HCT116 (cell line): ENCODE data around the gene SYMPK. TPM values are rescaled to one million over a fixed set of nuclear protein-coding genes. Genes with fewer than 3 reads are reported as not detected.

Experiments
- ATAC-seq: fragments of 200-7000 bp; cut with Tn5 transposase; 2 replicates; pipeline ENCODE4 v1.9.1; 2020; ENCODE audit warnings: mild to moderate bottlenecking, moderate library complexity
- BruUV-seq: library from RNA; stranded (reverse); fragments of 400-500 nt; replicated peaks from 2 replicates; lab custom pipeline; 2021; lab: Mats Ljungman, UMichigan
- CTCF ChIA-PET: fragments of 300-600 bp; sonication (Branson Sonifier 250); formaldehyde crosslinking; loops from one replicate; lab custom pipeline; 2021; ENCODE audit warnings: antibody characterized with exemption; lab: Charles Lee
- POLR2A ChIA-PET: fragments of 300-600, 350-600 bp; sonication (Branson Sonifier 250); formaldehyde crosslinking; loops from one replicate; lab custom pipeline; 2021; ENCODE audit warnings: antibody characterized with exemption; lab: Charles Lee
- RAD21 ChIA-PET, 2 experiments: fragments of 300-600 bp; sonication (Branson Sonifier 250); formaldehyde crosslinking; loops; one replicate each; lab custom pipeline; 2023; ENCODE audit warnings: low total read pairs in 2 of 2; ENCODE audit not compliant: uncharacterized antibody in 2 of 2, unreplicated experiment in 2 of 2, low non-redundant PET in 1 of 2; lab: Charles Lee
- DNase-seq: peaks from one replicate; pipeline ENCODE4 v3.0.0-alpha.2; 2010; ENCODE audit warnings: low read depth, low spot score
- H2AFZ ChIP-seq: fragments of 200-600 bp; shearing (Covaris generic), sonication (generic); 2 replicates; pipeline ENCODE4 v1.6.1; 2017; ENCODE audit warnings: low read depth, mixed run types, mixed read lengths, antibody characterized with exemption, low read length; ENCODE audit not compliant: poor library complexity, severe bottlenecking
- H3K27ac ChIP-seq: 2 replicates; pipeline ENCODE4 v1.5.1; 2012; ENCODE audit warnings: low read depth, low read length
- H3K27me3 ChIP-seq: fragments of 200-600 bp; sonication (generic); 2 replicates; pipeline ENCODE4 v1.6.1; 2016; ENCODE audit warnings: mixed run types, low read length, mixed read lengths; ENCODE audit not compliant: insufficient read depth
- H3K36me3 ChIP-seq, 2 experiments: fragments of 200-500 bp in 1 of 2; fragments of 200-600 bp in 1 of 2; sonication (Bioruptor generic) in 1 of 2; sonication (generic) in 1 of 2; 2 replicates each; pipeline versions ENCODE4 v1.5.1 to v1.6.1; 2014 to 2016; ENCODE audit warnings: low read length in 2 of 2, inconsistent platforms in 1 of 2, mixed read lengths in 1 of 2, mixed run types in 1 of 2; ENCODE audit not compliant: insufficient read depth in 2 of 2, control insufficient read depth in 1 of 2
- H3K4me1 ChIP-seq, 2 experiments: fragments of 200-600 bp in 1 of 2; sonication (generic) in 1 of 2; 2 replicates each; pipeline versions ENCODE4 v1.5.1 to v1.6.1; 2012 to 2017; ENCODE audit warnings: low read length in 2 of 2, inconsistent platforms in 1 of 2, mild to moderate bottlenecking in 1 of 2, mixed read lengths in 1 of 2, mixed run types in 1 of 2, moderate library complexity in 1 of 2; ENCODE audit not compliant: insufficient read depth in 2 of 2, control insufficient read depth in 1 of 2
- H3K4me2 ChIP-seq: fragments of 200-600 bp; sonication (generic); 2 replicates; pipeline ENCODE4 v1.6.1; 2017; ENCODE audit warnings: mixed run types, low read length, mixed read lengths
- H3K4me3 ChIP-seq, 2 experiments: fragments of 200-600 bp in 1 of 2; sonication (generic) in 1 of 2; replicated peaks in 1 of 2; 2 replicates each; pipeline ENCODE4 v1.5.1; 2011 to 2016; ENCODE audit warnings: low read length in 2 of 2, control low read depth in 1 of 2, low read depth in 1 of 2, mild to moderate bottlenecking in 1 of 2, mixed read lengths in 1 of 2, mixed run types in 1 of 2
- H3K79me2 ChIP-seq: fragments of 200-600 bp; sonication (generic); 2 replicates; pipeline ENCODE4 v1.6.1; 2017; ENCODE audit warnings: mild to moderate bottlenecking, mixed run types, low read length, moderate library complexity, mixed read lengths; ENCODE audit not compliant: insufficient read depth
- H3K9ac ChIP-seq: fragments of 200-600 bp; sonication (generic); 2 replicates; pipeline ENCODE4 v1.6.1; 2016; ENCODE audit warnings: low read length, mixed read lengths
- H3K9me2 ChIP-seq: fragments of 200-600 bp; sonication (generic), shearing (Covaris generic); 2 replicates; pipeline ENCODE4 v1.6.1; 2017; ENCODE audit warnings: mixed run types, mild to moderate bottlenecking, moderate library complexity; ENCODE audit not compliant: insufficient read depth
- H3K9me3 ChIP-seq, 2 experiments: fragments of 200-500 bp in 1 of 2; fragments of 200-600 bp in 1 of 2; sonication (Bioruptor generic) in 1 of 2; sonication (generic) in 1 of 2; 2 replicates each; pipeline ENCODE4 v1.6.1; 2014 to 2017; ENCODE audit warnings: low read length in 2 of 2, mixed read lengths in 2 of 2, inconsistent platforms in 1 of 2, low read depth in 1 of 2, mild to moderate bottlenecking in 1 of 2, mixed run types in 1 of 2, moderate library complexity in 1 of 2; ENCODE audit not compliant: control insufficient read depth in 1 of 2, insufficient read depth in 1 of 2
- H4K20me1 ChIP-seq: fragments of 200-600 bp; sonication (generic), shearing (Covaris generic); 2 replicates; pipeline ENCODE4 v1.6.1; 2017; ENCODE audit warnings: mixed run types, mild to moderate bottlenecking, moderate library complexity; ENCODE audit not compliant: insufficient read depth
- POLR2A ChIP-seq: IDR thresholded peaks from 2 replicates; pipeline ENCODE4 v1.7.0; 2011; ENCODE audit warnings: borderline replicate concordance; ENCODE audit not compliant: insufficient read depth, insufficient read length; ENCODE audit errors: extremely low read depth
- POLR2AphosphoS5 ChIP-seq: IDR thresholded peaks from 2 replicates; pipeline ENCODE4 v1.6.1; 2011; ENCODE audit warnings: mild to moderate bottlenecking, low read depth, low read length, moderate library complexity
- REST ChIP-seq: IDR thresholded peaks from 2 replicates; pipeline ENCODE4 v1.6.1; 2012; ENCODE audit warnings: low read depth
- intact Hi-C: fragments of 100-400 bp; cut with micrococcal nuclease; formaldehyde crosslinking; loops from 2 replicates; pipeline ENCODE4 v1.10.0; 2022
- total RNA-seq: library from RNA; stranded (reverse); gene quantifications from one replicate; pipeline ENCODE4 v1.2.1, GENCODE V29; 2021; ENCODE audit not compliant: unreplicated experiment

Gene SYMPK
- total RNA-seq, 1 experiment from 2014 or later, result 117 TPM

GRCh38 chr19:45815481-45816216 is 47.3 kb downstream of the SYMPK start:
- ATAC-seq, result no peak
- H3K4me2 ChIP-seq, result no peak overlapping the region
- DNase-seq, result no peak
- H3K27me3 ChIP-seq, result no peaks in the 10 kb centered on the region
- ChIA-PET CTCF (interaction anchor here (1.8 to 3.8 kb wide), 2 partner anchors 10 to 262 kb away, joined by 17 to 21 read pairs; no protein-coding TSS in a partner anchor), POLR2A (no interaction called here), RAD21 (no interaction called here)
- H3K27ac ChIP-seq, result no peak overlapping the region
- H3K4me3 ChIP-seq, result no peak overlapping the region
- H2AFZ ChIP-seq, result no peak overlapping the region
- peaks cover 5 to 8% of the 10 kb centered on the region in 2 experiments; a peak in 3 of 4 replicates for H3K36me3 ChIP-seq
- intact Hi-C loops, result no loop called here
- H3K9me2 ChIP-seq, result no peaks in the 10 kb centered on the region
- H4K20me1 ChIP-seq, result no peaks in the 10 kb centered on the region
- no peak overlapping the region for H3K9ac ChIP-seq
- peaks cover 3 to 11% of the 10 kb centered on the region in 2 experiments; a peak in 3 of 4 replicates for H3K4me1 ChIP-seq
- TSS peak; percentile 38 for BruUV-seq
- H3K9me3 ChIP-seq, result no peaks in the 10 kb centered on the region
- TF ChIP-seq REST (no peak), POLR2A (no peak), POLR2AphosphoS5 (no peak)
- H3K79me2 ChIP-seq, result no peaks in the 10 kb centered on the region
